Measurements from ENCODE around the gene MRGPRG. TPM values are rescaled to one million over a fixed set of nuclear protein-coding genes. Genes with fewer than 3 reads are reported as not detected.
A peak's percentile ranks its signal among the peaks of the same experiment; 100 is the strongest.

MRGPRG gene
- total RNA-seq, 2 donors from 2014 or later: not detected

DNA sequence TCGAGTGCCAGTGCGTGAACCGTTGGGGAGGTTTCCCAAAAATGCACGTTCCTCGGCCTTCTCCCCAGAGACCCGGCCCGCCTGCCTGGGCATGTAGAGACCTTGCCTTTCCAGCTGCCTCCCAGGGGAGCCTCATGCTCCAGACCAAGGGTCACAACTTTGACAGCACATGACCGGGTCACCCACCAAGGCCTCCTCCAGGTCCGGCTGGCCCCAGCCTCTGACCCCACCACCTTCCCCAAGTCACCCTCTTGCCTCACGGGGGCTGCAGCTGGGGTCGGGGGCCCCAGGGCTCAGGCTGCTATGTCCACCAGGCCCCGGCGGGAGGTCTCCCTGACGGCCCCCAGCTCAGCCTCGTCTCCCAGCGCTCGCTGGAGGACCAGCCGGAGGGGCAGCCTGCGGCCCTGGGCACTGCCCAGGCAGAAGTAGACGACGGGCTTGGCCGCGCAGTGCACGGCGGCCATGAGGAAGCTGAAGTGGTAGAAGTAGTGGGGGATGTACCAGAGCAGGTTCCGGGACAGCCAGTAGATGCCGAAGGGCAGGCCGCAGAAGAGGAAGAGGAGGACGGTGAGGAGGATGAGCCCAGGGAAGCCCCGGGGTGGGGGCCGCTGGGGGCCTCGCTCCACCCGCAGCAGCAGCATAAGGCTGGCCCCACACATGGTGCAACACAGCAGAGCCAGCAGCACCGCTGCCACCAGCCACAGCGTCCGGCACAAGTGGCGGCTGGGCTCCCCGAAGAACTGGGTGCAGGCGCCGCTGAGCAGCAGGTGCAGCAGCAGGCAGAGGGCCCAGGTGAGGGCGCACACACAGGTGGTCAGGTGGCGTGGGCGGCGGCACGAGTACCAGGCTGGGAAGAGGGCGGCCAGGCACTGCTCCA is 9.2 kb upstream of the MRGPRG start:
- no peak for DNase-seq (ENCODE audit: low spot score in 2 of 2)
- Mint-ChIP-seq H3K36me3 (no peaks in the 10 kb centered on the region), H3K27ac (no peak overlapping the region), H3K9me3 (no peaks in the 10 kb centered on the region)
- ATAC-seq: no peak

DNA sequence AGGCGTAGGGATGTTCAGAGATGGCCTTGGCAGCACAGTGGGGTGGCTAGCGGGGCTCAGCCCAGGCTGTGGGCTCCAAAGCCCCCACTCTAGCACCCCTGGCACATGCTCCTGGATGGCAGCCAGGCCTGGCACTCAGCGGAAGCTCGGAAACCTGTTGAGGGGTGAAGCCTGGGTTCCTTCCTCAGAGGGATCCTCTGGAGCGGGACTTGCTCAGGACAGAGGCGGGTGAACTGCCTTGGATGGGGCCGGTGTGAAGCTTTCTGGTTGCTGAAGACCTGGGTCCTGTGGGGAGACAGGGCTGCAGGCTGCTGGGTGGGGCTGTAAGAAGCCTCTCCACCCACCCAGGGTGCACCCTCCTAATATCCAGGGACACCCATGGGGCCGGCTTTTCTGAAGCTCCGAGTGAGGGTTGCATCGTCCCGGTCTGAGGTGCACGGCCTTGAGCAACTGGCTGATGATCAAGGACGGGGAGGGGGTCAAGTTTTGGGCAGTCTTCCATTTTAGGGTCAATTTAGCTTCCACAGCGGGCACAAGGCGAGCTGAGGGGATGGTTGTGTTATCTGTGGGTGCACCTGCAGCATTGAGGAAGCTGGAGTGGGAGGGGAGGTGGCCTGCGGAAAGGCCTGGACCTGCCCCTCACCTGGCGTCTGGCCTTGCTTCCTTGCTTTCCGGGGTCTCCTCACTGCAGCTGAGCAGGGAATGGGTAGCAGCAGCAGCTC is 8.4 kb upstream of the MRGPRG start:
- ATAC-seq (no peak), DNase-seq (ENCODE audit: low spot score in 2 of 2) (no peak)
- Mint-ChIP-seq H3K9me3 (no peaks in the 10 kb centered on the region), H3K27ac (peak overlapping the region in 1 of 2 donors; percentile 16), H3K36me3 (no peaks in the 10 kb centered on the region)

DNA sequence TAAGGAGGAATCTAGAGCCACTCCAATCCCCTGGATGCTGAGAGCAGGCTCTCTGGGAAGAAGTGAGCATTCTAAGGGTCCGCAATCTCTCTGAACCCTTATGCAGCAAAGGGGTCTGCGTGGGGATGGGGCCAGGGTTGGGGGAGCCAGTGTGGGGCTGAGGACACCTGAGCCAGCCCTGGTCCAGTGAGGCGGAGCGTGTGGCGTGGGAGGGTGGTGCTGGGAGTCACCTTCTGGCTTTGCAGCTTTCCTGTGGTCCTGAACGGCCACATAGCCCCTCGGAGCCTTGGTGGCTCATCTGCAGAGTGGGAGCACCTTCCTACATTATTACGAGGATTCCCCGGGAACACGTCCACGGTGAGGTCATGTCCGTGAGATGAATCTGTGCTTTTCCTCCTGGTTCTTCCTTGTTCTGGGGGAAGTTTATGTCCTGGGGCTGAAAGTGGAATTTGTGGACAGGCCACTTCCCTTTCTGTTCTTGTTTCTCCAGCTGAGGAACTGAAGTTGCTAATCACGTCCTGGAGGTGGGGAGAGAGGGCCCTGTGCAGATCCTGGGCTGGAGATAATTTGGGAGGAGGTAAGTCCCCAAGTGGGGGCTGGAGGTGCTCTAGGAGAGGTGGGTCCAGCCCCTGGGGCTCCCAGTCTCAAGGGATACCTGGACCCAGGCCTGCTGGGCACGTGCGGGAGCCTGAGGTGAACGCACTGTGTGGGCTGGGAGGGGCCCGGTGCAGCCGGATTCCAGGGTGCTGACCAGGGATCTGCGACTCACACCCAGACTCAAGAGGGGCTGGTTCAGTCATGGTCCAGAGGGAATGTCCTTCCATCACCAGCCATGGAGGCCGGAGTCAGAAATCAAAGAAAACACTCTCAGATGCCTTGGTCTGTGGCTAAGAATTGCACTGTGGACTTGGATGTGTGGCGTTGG is 7.5 kb upstream of the MRGPRG start:
- H3K36me3 Mint-ChIP-seq: no peaks in the 10 kb centered on the region
- no peaks in the 10 kb centered on the region for H3K9me3 Mint-ChIP-seq
- DNase-seq (ENCODE audit: low spot score in 2 of 2) (no peak), ATAC-seq (no peak)
- H3K27ac Mint-ChIP-seq: peak overlapping the region in 1 of 2 donors; percentile 16

DNA sequence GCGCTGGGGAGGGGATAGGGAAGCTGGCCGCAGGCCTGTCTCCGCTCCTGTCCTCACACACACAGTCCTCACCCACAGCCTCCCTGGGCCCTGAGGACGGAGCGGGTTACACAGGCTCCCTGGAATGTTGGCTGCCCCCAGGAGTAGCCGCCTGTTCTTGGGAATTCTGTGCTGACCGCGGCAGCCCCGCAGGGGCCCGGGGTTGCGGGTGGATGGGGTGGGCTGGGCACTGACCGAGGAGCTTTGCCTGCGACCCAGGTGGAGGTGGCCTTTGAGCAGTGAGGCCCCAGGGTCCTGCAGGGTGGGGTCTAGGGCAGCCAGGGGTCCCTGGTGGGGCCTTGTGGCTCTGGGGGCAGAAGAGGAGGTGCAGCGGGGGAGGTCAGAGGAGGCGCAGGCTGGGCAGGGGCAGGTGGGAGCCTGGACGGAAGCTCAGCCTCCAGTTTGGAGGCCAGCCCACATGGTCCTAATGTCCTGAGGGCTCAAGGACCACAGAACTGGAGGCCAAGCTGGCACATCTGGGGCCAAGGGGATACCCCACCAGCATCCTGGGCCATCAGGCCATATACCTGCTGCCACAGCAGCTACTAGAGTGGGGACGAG is 6.6 kb upstream of the MRGPRG start:
- DNase-seq (ENCODE audit: low spot score in 2 of 2): peak in 1 of 2 donors; percentile 45
- Mint-ChIP-seq H3K9me3 (no peaks in the 10 kb centered on the region), H3K27ac (no peak overlapping the region), H3K36me3 (no peaks in the 10 kb centered on the region)
- no peak for ATAC-seq

DNA sequence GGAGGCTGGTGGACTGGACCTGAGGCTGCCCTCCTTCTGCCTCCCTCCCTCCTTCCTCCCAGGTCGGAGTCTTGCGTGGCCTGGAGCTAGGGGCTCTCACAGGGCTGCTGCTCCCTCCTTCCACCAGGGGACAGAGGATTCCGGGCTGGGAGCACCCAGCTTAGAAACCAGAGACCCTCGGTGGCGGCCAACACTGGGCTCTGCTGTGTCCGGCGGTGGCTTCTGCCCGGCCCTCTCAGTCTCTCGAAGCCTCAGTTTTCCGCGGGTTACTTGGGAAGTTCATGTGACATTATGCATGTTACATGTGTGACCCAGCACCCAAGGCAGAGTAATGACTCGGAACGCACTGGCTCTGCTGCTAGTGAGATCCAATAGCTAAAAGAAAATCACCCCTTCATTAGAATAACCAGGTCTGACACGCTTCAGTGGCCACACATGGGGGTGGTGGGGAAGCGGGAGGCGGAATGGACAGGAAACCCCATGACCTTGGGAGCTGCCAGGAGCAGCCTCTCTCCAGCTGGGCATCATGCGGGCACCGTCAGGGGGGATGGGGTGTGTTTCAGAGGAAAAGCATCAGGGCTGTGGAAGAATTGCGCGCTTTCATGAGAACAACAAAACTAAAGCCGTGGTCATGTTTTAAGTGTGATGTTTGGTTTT is 5.9 kb upstream of the MRGPRG start:
- Mint-ChIP-seq H3K36me3 (no peaks in the 10 kb centered on the region), H3K9me3 (no peaks in the 10 kb centered on the region), H3K27ac (no peak overlapping the region)
- ATAC-seq: no peak
- no peak for DNase-seq (ENCODE audit: low spot score in 2 of 2)

DNA sequence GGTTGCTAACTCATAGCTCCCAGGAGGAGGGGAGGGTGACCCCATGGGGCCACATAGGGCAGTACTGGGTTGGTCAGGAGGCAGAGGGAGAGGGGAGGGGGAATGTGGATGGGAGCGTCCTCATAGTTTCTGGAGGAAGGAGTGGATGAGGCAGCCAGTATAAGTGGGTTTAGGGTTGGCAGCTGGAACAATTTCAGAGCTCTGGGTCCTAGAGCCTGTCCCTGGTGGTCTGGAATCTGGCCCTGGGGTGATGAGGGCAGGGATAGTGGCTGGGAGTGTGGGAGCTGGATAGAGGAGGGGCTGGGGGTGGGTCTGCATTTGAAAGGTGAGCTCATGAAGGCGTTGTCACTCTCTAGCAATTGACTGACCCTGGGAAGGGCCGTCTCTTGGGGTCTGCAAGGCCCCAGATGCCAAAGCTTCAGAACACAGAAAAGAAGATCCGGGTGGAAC is 5.3 kb upstream of the MRGPRG start:
- ATAC-seq (no peak), DNase-seq (ENCODE audit: low spot score in 2 of 2) (no peak)
- no peaks in the 10 kb centered on the region for H3K9me3 Mint-ChIP-seq
- H3K27ac Mint-ChIP-seq: no peak overlapping the region
- no peaks in the 10 kb centered on the region for H3K36me3 Mint-ChIP-seq

DNA sequence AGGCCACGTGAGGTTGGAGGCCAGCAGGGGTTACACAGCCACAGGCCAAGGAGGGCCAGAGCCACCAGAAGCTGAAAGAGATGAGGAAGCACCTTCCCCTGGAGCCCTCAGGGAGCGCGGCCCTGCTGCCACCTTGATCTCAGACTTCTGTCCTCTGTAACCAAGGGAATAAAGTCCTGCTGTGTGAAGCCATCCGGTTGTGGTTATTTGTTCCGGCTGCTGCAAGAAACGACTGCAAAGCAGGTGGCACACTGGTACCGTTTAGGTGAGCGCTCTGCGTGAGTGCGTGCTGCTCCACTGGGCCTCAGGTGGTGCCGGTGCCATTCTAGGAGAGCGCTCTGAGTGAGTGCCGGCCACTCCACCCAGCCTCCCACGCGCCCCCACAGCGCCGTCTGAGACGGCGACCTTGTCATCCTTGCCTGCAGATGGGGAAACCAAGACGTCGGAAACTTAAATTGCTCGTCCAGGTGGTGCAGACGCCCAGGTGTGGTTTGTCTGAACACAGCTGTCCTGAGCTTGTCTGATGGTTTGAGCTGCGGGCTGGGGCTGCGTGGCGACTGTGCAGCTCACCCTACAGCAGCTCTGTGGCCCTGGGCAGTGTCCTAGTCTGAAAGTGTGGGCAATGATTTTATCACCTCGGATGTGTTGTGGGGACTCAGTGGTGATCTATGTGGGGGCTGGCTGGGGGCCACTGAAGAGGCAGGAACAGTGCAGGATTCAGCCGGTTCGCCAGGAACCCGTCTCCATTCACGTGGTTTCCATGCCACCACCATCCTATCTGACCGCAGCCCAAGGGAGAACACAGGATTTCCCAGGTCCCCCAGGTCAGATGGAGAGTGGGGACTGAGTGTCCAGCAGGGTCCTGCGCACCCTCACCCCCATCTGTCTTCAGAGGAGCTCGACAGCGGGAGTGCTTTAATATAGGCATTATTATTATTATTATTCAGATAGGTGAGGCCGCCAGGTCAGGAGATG is 4.6 kb upstream of the MRGPRG start:
- ATAC-seq (peak in 1 of 2 donors; percentile 32), DNase-seq (ENCODE audit: low spot score in 2 of 2) (peak in 1 of 2 donors; percentile 49)
- Mint-ChIP-seq H3K9me3 (no peaks in the 10 kb centered on the region), H3K36me3 (no peaks in the 10 kb centered on the region), H3K27ac (no peak overlapping the region)

DNA sequence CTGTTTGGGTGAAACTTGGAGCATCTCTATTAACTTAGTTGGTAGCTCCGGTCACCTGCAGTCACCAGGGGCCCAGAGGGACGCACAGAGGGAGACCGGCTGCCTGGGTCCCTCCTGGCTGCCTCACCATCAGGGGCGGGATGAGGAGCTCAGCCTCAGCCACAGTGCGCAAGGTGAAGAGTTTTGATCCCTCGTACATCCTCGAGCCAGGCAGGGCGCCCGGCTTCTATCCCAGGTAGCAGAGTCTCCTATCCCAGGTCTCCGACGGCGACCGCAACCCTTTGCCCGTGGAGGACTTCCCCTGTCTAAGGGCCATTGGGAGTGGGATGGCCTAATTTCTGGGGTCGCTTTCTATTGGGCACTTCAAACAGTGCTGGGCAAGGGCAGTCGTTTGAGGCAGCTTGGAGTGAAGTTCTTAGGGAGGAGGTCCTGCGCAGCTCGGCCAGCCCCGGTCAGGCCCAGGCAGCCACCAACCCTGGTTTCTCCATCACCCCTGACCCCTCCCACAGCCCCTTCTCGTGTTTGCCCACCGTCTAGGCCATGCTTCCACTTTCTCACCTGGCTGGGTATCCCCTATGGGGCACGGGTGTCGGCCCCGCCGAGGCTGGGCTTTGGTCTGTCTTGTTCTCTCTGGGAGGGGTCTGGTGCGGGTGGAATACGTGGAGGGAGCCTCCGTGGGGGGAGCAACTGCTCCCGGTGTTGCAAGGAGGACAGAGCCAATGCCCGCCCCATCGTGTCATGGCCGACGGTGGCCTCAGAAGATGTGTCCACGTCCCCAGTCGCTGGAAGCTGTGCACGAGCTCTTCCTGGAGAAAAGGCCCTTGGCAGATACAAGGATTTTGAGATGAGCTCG is 3.6 kb upstream of the MRGPRG start:
- H3K9me3 Mint-ChIP-seq: no peaks in the 10 kb centered on the region
- no peak overlapping the region for H3K27ac Mint-ChIP-seq
- H3K36me3 Mint-ChIP-seq: no peaks in the 10 kb centered on the region
- DNase-seq (ENCODE audit: low spot score in 2 of 2) (peak in 1 of 2 donors; percentile 38), ATAC-seq (no peak)

DNA sequence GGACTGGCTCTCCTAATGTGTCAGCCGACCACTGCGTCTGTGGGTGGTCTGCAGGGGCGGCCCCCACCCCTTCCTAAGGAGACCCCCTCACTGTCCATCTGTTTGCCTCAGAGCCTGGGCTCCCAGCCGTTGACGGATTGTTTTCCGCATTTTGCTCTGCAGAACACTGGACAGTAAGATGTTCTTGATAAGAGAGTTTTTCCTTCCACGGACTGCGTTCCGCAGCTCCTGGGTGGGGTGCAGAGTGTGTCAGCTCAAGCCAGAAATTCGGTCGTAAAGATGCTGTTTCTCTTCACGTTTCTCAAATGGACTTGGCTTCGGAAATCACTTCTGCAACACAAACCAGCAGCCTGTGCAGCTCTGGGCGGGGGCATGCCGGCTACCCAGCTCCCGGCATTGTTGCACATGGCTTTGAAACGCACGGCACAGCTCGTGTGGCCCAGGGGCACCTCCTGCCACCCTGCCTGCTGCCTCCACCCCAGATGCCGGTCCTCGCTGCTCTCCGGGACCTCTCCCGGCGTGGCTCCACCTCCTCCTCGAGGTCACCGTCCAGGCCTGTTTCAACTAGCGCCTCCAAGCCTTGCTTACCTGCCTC is 2.9 kb upstream of the MRGPRG start:
- no peaks in the 10 kb centered on the region for H3K9me3 Mint-ChIP-seq
- no peaks in the 10 kb centered on the region for H3K36me3 Mint-ChIP-seq
- no peak overlapping the region for H3K27ac Mint-ChIP-seq
- DNase-seq (ENCODE audit: low spot score in 2 of 2) (no peak), ATAC-seq (no peak)

DNA sequence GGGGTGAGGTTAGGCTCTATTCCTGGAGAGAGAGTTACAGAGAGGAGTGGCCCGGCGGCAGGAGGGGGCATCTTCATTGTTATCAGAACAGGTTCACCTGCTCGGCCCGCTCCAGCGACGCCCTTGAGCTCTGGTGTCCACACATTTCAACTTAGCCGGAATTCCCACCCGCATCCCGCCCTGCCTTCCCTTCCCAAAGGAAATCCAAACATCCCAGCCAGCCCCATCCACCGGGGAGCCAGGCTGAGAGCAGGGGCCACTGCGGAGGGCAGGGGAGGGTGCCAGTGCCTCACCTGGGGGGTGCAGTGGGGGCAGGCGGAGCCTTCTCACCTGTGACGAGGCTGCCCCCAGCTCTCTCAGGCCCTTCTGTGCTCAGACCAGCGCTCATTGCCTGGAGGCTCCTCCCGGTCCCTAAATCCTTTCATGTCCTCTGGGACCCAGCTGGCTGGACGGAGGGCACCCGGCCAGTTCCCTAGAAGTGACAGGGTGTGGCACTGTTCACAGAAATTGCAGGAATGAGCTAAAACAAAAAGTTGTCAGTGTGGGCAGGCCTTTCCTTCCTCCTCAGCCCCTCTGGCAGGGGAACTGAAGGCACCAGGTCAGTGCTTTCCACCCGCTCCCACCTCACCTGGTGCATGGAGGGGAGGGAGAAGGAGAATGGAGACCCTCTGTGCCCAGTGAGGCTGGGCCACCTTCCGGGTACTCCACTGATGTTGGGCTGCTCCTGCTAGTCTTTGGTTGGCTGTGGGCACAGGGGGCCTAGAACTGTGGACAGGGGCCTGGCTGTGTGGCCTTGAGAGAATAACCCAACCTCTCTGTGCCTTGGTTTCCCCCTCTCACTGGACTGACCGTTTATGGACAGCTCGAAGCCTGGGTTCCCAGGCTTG is 2.2 kb upstream of the MRGPRG start:
- DNase-seq (ENCODE audit: low spot score in 2 of 2) (peak in 1 of 2 donors; percentile 45), ATAC-seq (no peak)
- no peak overlapping the region for H3K27ac Mint-ChIP-seq
- H3K9me3 Mint-ChIP-seq: no peaks in the 10 kb centered on the region
- no peaks in the 10 kb centered on the region for H3K36me3 Mint-ChIP-seq

DNA sequence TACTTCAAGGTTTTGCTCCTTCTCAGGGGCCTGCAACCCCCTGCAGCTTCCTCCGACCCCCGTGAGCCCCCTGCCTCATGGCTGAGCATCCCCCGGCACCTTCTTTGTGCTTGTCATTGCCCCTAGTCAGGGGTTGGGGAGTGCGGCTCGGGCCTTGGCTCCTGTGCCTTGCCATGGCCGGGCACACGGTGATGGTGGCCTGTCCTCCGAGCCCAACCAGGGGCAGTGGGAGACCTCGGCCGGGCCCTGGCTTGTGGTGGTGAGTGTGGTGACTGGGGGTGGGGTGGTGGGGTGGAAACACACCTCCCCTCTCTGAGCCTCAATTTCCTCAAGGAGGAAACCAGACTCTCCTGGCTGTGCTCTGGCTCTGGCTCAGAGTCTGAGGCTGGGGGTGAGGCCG is 1.5 kb upstream of the MRGPRG start:
- DNase-seq (ENCODE audit: low spot score in 2 of 2): no peak
- ATAC-seq: no peak
- H3K27ac Mint-ChIP-seq: no peak overlapping the region
- H3K36me3 Mint-ChIP-seq: no peaks in the 10 kb centered on the region
- H3K9me3 Mint-ChIP-seq: no peaks in the 10 kb centered on the region

DNA sequence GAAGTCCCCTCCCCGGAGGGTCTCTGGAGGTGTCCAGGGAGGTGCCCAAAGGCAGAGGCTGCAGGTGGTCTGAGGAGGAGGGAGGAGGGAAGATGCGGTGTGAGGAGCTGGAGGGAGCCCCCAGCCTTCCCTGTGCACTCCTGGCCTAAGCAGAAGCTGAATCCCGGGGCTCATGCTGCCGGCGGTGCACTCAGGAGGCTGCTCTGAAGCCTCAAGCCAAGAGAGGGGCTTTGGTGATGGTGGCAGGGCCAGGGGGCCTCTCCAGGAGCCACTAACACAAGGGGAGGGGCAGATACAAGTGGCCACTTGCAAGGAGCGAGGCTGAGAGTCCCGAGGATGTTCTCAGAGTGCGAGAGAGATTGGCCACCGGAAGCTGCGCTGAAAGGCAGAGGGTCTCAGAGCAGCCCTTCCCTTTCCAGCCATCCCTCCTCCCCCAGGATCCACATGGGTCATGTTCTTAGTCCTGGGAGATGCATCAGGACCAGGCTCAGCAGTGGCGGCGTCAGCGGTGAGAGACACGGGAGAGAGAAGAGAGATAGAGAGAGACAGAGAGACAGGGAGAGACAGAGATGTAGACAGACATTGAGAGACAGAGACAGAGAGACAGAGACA is 774 bp upstream of the MRGPRG start:
- Mint-ChIP-seq H3K36me3 (no peaks in the 10 kb centered on the region), H3K9me3 (no peaks in the 10 kb centered on the region), H3K27ac (no peak overlapping the region)
- ATAC-seq (no peak), DNase-seq (ENCODE audit: low spot score in 2 of 2) (peak in 1 of 2 donors; percentile 50)
